BE2C (cell line): ENCODE measurements around the gene NCOA6.

Source experiments
- DNase-seq: peaks from one replicate; pipeline ENCODE4 v3.0.0-alpha.2; 2020
- H3K27me3 ChIP-seq: fragments of 250-450 bp; sonication (Bioruptor Pico); 2 replicates; pipeline ENCODE4 v1.5.1; 2020; ENCODE audit warnings: mild to moderate bottlenecking
- H3K36me3 ChIP-seq: fragments of 250-450 bp; sonication (Bioruptor Pico); 2 replicates; pipeline ENCODE4 v1.5.1; 2020; ENCODE audit warnings: mild to moderate bottlenecking
- H3K4me1 ChIP-seq: fragments of 250-450 bp; sonication (Bioruptor Pico); 2 replicates; pipeline ENCODE4 v1.5.1; 2020
- H3K4me3 ChIP-seq: 2 replicates; pipeline ENCODE4 v1.5.1; 2011; ENCODE audit warnings: low read depth, low read length
- H3K9me3 ChIP-seq: fragments of 250-450 bp; sonication (Bioruptor Pico); 2 replicates; pipeline ENCODE4 v1.5.1; 2020
- CTCF ChIP-seq: IDR thresholded peaks from 2 replicates; pipeline ENCODE4 v1.5.1; 2012; ENCODE audit warnings: mild to moderate bottlenecking, low read depth, low read length

The NCOA6 gene

GRCh38 chr20:34871320-34871926 lies 46.0 kb upstream of the NCOA6 start:
- H3K4me3 ChIP-seq: no peak overlapping the region; the same call in 1 of the 2 replicates
- no peak for DNase-seq

GRCh38 chr20:34864216-34864615 lies 38.8 kb upstream of the NCOA6 start:
- no peak for DNase-seq
- Histone ChIP-seq H3K9me3 (no peaks in the 10 kb centered on the region), H3K4me3 (no peak overlapping the region), H3K36me3 (peaks cover 3% of the 10 kb centered on the region), H3K27me3 (no peaks in the 10 kb centered on the region), H3K4me1 (no peaks in the 10 kb centered on the region)
- no peak for TF ChIP-seq CTCF

More at GRCh38 chr20:34871320-34871926, 46.0 kb upstream of the NCOA6 start:
- Histone ChIP-seq H3K9me3 (no peaks in the 10 kb centered on the region), H3K27me3 (no peaks in the 10 kb centered on the region), H3K36me3 (no peaks in the 10 kb centered on the region), H3K4me1 (peaks cover 11% of the 10 kb centered on the region)
- TF ChIP-seq CTCF: no peak

GRCh38 chr20:34863421-34863965 lies 38.0 kb upstream of the NCOA6 start:
- H3K4me3 ChIP-seq: no peak overlapping the region
- no peak for DNase-seq
- H3K36me3 ChIP-seq: peaks cover 3% of the 10 kb centered on the region
- no peak for TF ChIP-seq CTCF
- no peaks in the 10 kb centered on the region for H3K27me3 ChIP-seq
- no peaks in the 10 kb centered on the region for H3K9me3 ChIP-seq
- no peaks in the 10 kb centered on the region for H3K4me1 ChIP-seq

GRCh38 chr20:34862724-34863123 lies 37.3 kb upstream of the NCOA6 start:
- TF ChIP-seq CTCF: no peak
- no peak for DNase-seq
- no peak overlapping the region for H3K4me3 ChIP-seq

GRCh38 chr20:34861386-34862084 lies 36.1 kb upstream of the NCOA6 start:
- no peaks in the 10 kb centered on the region for H3K27me3 ChIP-seq
- peaks cover 3% of the 10 kb centered on the region for H3K36me3 ChIP-seq
- no peaks in the 10 kb centered on the region for H3K4me1 ChIP-seq
- H3K4me3 ChIP-seq: no peak overlapping the region
- no peaks in the 10 kb centered on the region for H3K9me3 ChIP-seq
- no peak for DNase-seq
- TF ChIP-seq CTCF: no peak

More at GRCh38 chr20:34862724-34863123, 37.3 kb upstream of the NCOA6 start:
- Histone ChIP-seq H3K27me3 (no peaks in the 10 kb centered on the region), H3K36me3 (peaks cover 3% of the 10 kb centered on the region), H3K9me3 (no peaks in the 10 kb centered on the region), H3K4me1 (no peaks in the 10 kb centered on the region)
